ENCODE results near the gene TBC1D13. TPM values are rescaled to one million over a fixed set of nuclear protein-coding genes. Genes with fewer than 3 reads are reported as not detected.
A peak's percentile ranks its signal among the peaks of the same experiment; 100 is the strongest.

TBC1D13 gene
- total and polyA plus RNA-seq, 2 donors (not counting 1 experiment from before 2014, with no cell fraction given): 28.8 to 29.1 TPM

DNA sequence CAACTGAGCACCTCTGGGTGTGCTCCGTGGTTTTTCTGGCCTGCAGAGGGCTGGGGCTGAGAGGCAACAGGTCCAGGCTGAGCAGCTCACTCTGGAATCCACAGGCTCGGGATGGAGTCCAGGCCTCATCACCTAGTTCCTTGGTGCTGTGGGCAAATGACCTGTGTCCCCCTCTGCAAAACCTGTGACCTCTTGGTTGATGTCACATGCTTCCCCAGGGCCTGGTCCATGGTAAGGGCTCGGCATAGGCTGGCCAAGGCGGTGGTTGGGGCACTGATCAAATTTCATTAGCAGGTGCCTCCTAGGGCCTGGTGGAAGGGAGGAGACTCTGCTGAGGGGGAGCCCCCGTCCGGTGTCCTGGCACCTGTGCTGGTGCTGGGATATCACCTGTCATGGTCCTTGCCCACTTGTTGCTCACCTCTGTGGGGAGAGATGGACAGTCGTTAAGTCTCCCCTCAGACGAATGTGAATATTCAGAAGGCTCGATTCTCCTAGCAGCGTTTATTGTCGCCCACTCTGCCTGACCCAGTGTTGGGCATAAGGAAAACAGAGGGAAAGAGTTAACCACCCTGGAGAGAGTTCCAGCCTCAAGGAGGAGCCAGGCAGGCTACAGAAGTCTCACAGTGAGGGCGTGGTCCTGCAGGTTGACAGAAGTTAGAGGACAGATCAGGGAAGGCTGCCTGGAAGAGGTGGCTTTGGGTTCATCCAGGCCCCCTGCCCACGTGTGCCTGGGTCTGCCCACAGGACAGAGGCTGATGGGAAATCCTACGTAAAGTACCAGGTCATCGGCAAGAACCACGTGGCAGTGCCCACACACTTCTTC lies 34.7 kb downstream of the TBC1D13 start:
- Mint-ChIP-seq H3K9me3 (ENCODE audit: insufficient read depth) (no peaks in the 10 kb centered on the region), H3K4me3 (peak overlapping the region; percentile 13), H3K27me3 (no peaks in the 10 kb centered on the region), H3K27ac (no peak overlapping the region), H3K4me1 (peaks cover 14% of the 10 kb centered on the region)
- Histone ChIP-seq H4K20me1 (ENCODE audit: control insufficient read depth, insufficient read depth, low read length, poor library complexity, severe bottlenecking) (peaks cover 2% of the 10 kb centered on the region), H3K9me3 (ENCODE audit: control extremely low read depth in 1 of 3, control insufficient read depth in 2 of 3, insufficient read depth in 1 of 3, low read length in 2 of 3) (peaks cover 0 to 9% (median 0%) of the 10 kb centered on the region in 3 donors), H3K4me2 (replicated peaks; ENCODE audit: low read depth, low read length, poor library complexity, severe bottlenecking) (no peak overlapping the region), H3K4me3 (ENCODE audit: control extremely low read depth in 1 of 5, extremely low read depth in 1 of 5, insufficient read depth in 1 of 5, low read depth in 2 of 5, low read length in 4 of 5) (no peak overlapping the region), H3K27me3 (replicated peaks in 1 of 4; ENCODE audit: control extremely low read depth in 1 of 4, control insufficient read depth in 3 of 4, insufficient read depth in 4 of 4, low read length in 3 of 4) (no peaks in the 10 kb centered on the region), H3K27ac (ENCODE audit: low read length in 2 of 2) (no peak overlapping the region), H2AFZ (ENCODE audit: insufficient read depth, low read depth, low read length, poor library complexity, severe bottlenecking) (no peak overlapping the region), H3K36me3 (replicated peaks in 1 of 2; ENCODE audit: control extremely low read depth in 1 of 2, control insufficient read depth in 1 of 2, extremely low read depth in 1 of 2, insufficient read depth in 2 of 2, low read length in 1 of 2) (peaks cover 0 to 34% of the 10 kb centered on the region in 2 experiments), H3K79me2 (ENCODE audit: control insufficient read depth, insufficient read depth, low read length) (no peaks in the 10 kb centered on the region), H3K4me1 (ENCODE audit: control insufficient read depth in 2 of 2, insufficient read depth in 2 of 2, low read length in 2 of 2) (peaks cover 5 to 16% of the 10 kb centered on the region in 2 donors), H3K9ac (ENCODE audit: low read length) (no peak overlapping the region)
- no peak for TF ChIP-seq EZH2 (IDR thresholded peaks at IDR 0.05; ENCODE audit: borderline replicate concordance, insufficient read depth, low read depth, low read length, poor library complexity, severe bottlenecking)
- TF ChIP-seq, protein P1, sequence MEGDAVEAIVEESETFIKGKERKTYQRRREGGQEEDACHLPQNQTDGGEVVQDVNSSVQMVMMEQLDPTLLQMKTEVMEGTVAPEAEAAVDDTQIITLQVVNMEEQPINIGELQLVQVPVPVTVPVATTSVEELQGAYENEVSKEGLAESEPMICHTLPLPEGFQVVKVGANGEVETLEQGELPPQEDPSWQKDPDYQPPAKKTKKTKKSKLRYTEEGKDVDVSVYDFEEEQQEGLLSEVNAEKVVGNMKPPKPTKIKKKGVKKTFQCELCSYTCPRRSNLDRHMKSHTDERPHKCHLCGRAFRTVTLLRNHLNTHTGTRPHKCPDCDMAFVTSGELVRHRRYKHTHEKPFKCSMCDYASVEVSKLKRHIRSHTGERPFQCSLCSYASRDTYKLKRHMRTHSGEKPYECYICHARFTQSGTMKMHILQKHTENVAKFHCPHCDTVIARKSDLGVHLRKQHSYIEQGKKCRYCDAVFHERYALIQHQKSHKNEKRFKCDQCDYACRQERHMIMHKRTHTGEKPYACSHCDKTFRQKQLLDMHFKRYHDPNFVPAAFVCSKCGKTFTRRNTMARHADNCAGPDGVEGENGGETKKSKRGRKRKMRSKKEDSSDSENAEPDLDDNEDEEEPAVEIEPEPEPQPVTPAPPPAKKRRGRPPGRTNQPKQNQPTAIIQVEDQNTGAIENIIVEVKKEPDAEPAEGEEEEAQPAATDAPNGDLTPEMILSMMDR (IDR thresholded peaks at IDR 0.05): no peak
- intact Hi-C loops (cut with micrococcal nuclease): no loop called here
- 94% methylated on average over 16 of the region's 16 CpGs for WGBS (ENCODE audit: insufficient coverage)
- POLR2A ChIA-PET: interaction anchor here (0.8 kb wide), 1 partner anchor 8 kb away, joined by 3 read pairs; no protein-coding TSS in a partner anchor
- CTCF ChIA-PET: no interaction called here
- DNase-seq (peak; percentile 10), ATAC-seq (ENCODE audit: low read depth) (no peak)

- intact Hi-C loops (cut with micrococcal nuclease): no loop called here
- ATAC-seq (ENCODE audit: low read depth) (no peak), DNase-seq (peak; percentile 8)
- Mint-ChIP-seq H3K4me3 (no peak overlapping the region), H3K9me3 (ENCODE audit: insufficient read depth) (no peaks in the 10 kb centered on the region), H3K27ac (no peak overlapping the region), H3K27me3 (no peaks in the 10 kb centered on the region), H3K4me1 (peaks cover 16% of the 10 kb centered on the region)
- H3K4me3 ChIP-seq (ENCODE audit: control extremely low read depth in 1 of 5, extremely low read depth in 1 of 5, insufficient read depth in 1 of 5, low read depth in 2 of 5, low read length in 4 of 5): no peak overlapping the region
- H3K79me2 ChIP-seq (ENCODE audit: control insufficient read depth, insufficient read depth, low read length): no peaks in the 10 kb centered on the region
- WGBS (ENCODE audit: insufficient coverage): 97% methylated on average over 21 of the region's 22 CpGs
- H3K9me3 ChIP-seq (ENCODE audit: control extremely low read depth in 1 of 3, control insufficient read depth in 2 of 3, insufficient read depth in 1 of 3, low read length in 2 of 3): peaks cover 0 to 7% (median 0%) of the 10 kb centered on the region in 3 donors
- H3K4me1 ChIP-seq (ENCODE audit: control insufficient read depth in 2 of 2, insufficient read depth in 2 of 2, low read length in 2 of 2): peaks cover 5 to 15% of the 10 kb centered on the region in 2 donors
- CTCF ChIA-PET: no interaction called here
- no peak overlapping the region for H3K4me2 ChIP-seq (replicated peaks; ENCODE audit: low read depth, low read length, poor library complexity, severe bottlenecking)
- TF ChIP-seq, protein P1 (IDR thresholded peaks at IDR 0.05): no peak
- TF ChIP-seq EZH2 (IDR thresholded peaks at IDR 0.05; ENCODE audit: borderline replicate concordance, insufficient read depth, low read depth, low read length, poor library complexity, severe bottlenecking): no peak
- no peak overlapping the region for H2AFZ ChIP-seq (ENCODE audit: insufficient read depth, low read depth, low read length, poor library complexity, severe bottlenecking)
- no peaks in the 10 kb centered on the region for H3K27me3 ChIP-seq (replicated peaks in 1 of 4; ENCODE audit: control extremely low read depth in 1 of 4, control insufficient read depth in 3 of 4, insufficient read depth in 4 of 4, low read length in 3 of 4)
- H3K36me3 ChIP-seq (replicated peaks in 1 of 2; ENCODE audit: control extremely low read depth in 1 of 2, control insufficient read depth in 1 of 2, extremely low read depth in 1 of 2, insufficient read depth in 2 of 2, low read length in 1 of 2): peaks cover 0 to 40% of the 10 kb centered on the region in 2 experiments
- peaks cover 4% of the 10 kb centered on the region for H4K20me1 ChIP-seq (ENCODE audit: control insufficient read depth, insufficient read depth, low read length, poor library complexity, severe bottlenecking)
- POLR2A ChIA-PET: no interaction called here
- no peak overlapping the region for H3K27ac ChIP-seq (ENCODE audit: low read length in 2 of 2)
- H3K9ac ChIP-seq (ENCODE audit: low read length): no peak overlapping the region
These were observed 35.5 kb downstream of the TBC1D13 start for GRCh38 chr9:128822407-128823042.

Data from B cell (primary cell).